GM10266 (cell line): Measurements from ENCODE around the gene EIF5AL1.
"Not testable (repeated sequence)": the region's sequence is repeated elsewhere in the genome, so short reads cannot be mapped to it uniquely, and the experiment has no call there.

Experiments
- DNase-seq: peaks from one replicate; pipeline ENCODE4 v3.0.0; 2012; ENCODE audit errors: extremely low spot score
- CTCF ChIP-seq: IDR thresholded peaks from 2 replicates; pipeline ENCODE4 v1.5.1; 2012; ENCODE audit warnings: mild to moderate bottlenecking, low read depth; ENCODE audit not compliant: control insufficient read depth, insufficient read depth; ENCODE audit errors: missing control alignments

EIF5AL1 gene

GRCh38 chr10:79555354-79556309, 43.3 kb downstream of the EIF5AL1 start:
- DNase-seq, result no peak
- no peak for TF ChIP-seq CTCF

- not testable (repeated sequence) for DNase-seq
Measured at GRCh38 chr10:79556961-79557360, 44.6 kb downstream of the EIF5AL1 start.

GRCh38 chr10:79559726-79560125, 47.4 kb downstream of the EIF5AL1 start:
- no peak for TF ChIP-seq CTCF
- DNase-seq, result no peak

- DNase-seq, result no peak
- TF ChIP-seq CTCF, result no peak
Measured at GRCh38 chr10:79560160-79560709, 47.9 kb downstream of the EIF5AL1 start, which contains the start of gene SFTPA2. SFTPA2 (minus strand) TSS chr10:79560407; CDS start chr10:79559483, 924 bp downstream.

GRCh38 chr10:79561257-79561656, 48.9 kb downstream of the EIF5AL1 start:
- TF ChIP-seq CTCF, result no peak
- DNase-seq, result no peak

- TF ChIP-seq CTCF, result peak; percentile 79
- DNase-seq, result peak; percentile 44
Measured at GRCh38 chr10:79562135-79562756, 49.9 kb downstream of the EIF5AL1 start.

GRCh38 chr10:79563426-79563825, 51.1 kb downstream of the EIF5AL1 start:
- DNase-seq, result no peak
- no peak for TF ChIP-seq CTCF
